Endothelial cell (in vitro differentiated cells): ENCODE data around the gene OLFM4. TPM values are rescaled to one million over a fixed set of nuclear protein-coding genes. Genes with fewer than 3 reads are reported as not detected.

Source experiments
- DNase-seq: peaks from one replicate; pipeline ENCODE4 v3.0.0; 2021; ENCODE audit warnings: low spot score
- H3K27ac Mint-ChIP-seq: one replicate; pipeline ENCODE4 v1.8.0; 2021; ENCODE audit warnings: mixed read lengths, inconsistent platforms; ENCODE audit not compliant: unreplicated experiment
- H3K27me3 Mint-ChIP-seq: one replicate; pipeline ENCODE4 v1.8.0; 2021; ENCODE audit warnings: mild to moderate bottlenecking, moderate library complexity, mixed read lengths, inconsistent platforms; ENCODE audit not compliant: unreplicated experiment
- H3K36me3 Mint-ChIP-seq: one replicate; pipeline ENCODE4 v1.8.0; 2021; ENCODE audit warnings: mild to moderate bottlenecking, low read depth, mixed read lengths, inconsistent platforms; ENCODE audit not compliant: unreplicated experiment
- H3K4me1 Mint-ChIP-seq: one replicate; pipeline ENCODE4 v1.8.0; 2021; ENCODE audit warnings: mild to moderate bottlenecking, mixed read lengths, inconsistent platforms; ENCODE audit not compliant: unreplicated experiment
- H3K4me3 Mint-ChIP-seq: one replicate; pipeline ENCODE4 v1.8.0; 2021; ENCODE audit warnings: mild to moderate bottlenecking, mixed read lengths, inconsistent platforms; ENCODE audit not compliant: unreplicated experiment
- H3K9me3 Mint-ChIP-seq: one replicate; pipeline ENCODE4 v1.8.0; 2021; ENCODE audit warnings: mixed read lengths, inconsistent platforms; ENCODE audit not compliant: unreplicated experiment
- CTCF ChIP-seq: fragments of 200-600 bp; sonication (generic); IDR thresholded peaks from one replicate; pipeline ENCODE4 v1.5.0; 2021; ENCODE audit warnings: antibody characterized with exemption; ENCODE audit not compliant: unreplicated experiment
- total RNA-seq: library from RNA; stranded (reverse); fragmentation: NEBNext Ultra II Directional; extraction: Animal tissue kit (Norgen Biotek cat#: 25700); gene quantifications from one replicate; pipeline ENCODE4 v1.2.1, GENCODE V29; 2021; ENCODE audit not compliant: unreplicated experiment

The OLFM4 gene
- total RNA-seq, 1 donor from 2014 or later, result not detected

- H3K9me3 Mint-ChIP-seq, result no peaks in the 10 kb centered on the region
- no peak for TF ChIP-seq CTCF
- DNase-seq, result no peak
- H3K27ac Mint-ChIP-seq, result no peak overlapping the region
- no peaks in the 10 kb centered on the region for H3K36me3 Mint-ChIP-seq
- peaks cover 5% of the 10 kb centered on the region for H3K4me1 Mint-ChIP-seq
- H3K4me3 Mint-ChIP-seq, result no peak overlapping the region
- no peaks in the 10 kb centered on the region for H3K27me3 Mint-ChIP-seq
Measured at GRCh38 chr13:53050151-53050550, 21.5 kb downstream of the OLFM4 start.

GRCh38 chr13:53052675-53053074 lies 24.1 kb downstream of the OLFM4 start:
- no peaks in the 10 kb centered on the region for H3K4me1 Mint-ChIP-seq
- no peak overlapping the region for H3K27ac Mint-ChIP-seq
- no peak for DNase-seq
- no peaks in the 10 kb centered on the region for H3K27me3 Mint-ChIP-seq
- no peaks in the 10 kb centered on the region for H3K9me3 Mint-ChIP-seq
- no peak for TF ChIP-seq CTCF
- no peaks in the 10 kb centered on the region for H3K36me3 Mint-ChIP-seq
- no peak overlapping the region for H3K4me3 Mint-ChIP-seq

GRCh38 chr13:53054569-53054968 lies 26.0 kb downstream of the OLFM4 start:
- Mint-ChIP-seq H3K9me3 (no peaks in the 10 kb centered on the region), H3K27me3 (no peaks in the 10 kb centered on the region), H3K4me1 (no peaks in the 10 kb centered on the region), H3K4me3 (no peak overlapping the region), H3K36me3 (no peaks in the 10 kb centered on the region), H3K27ac (no peak overlapping the region)
- no peak for DNase-seq
- no peak for TF ChIP-seq CTCF

- H3K27ac Mint-ChIP-seq, result no peak overlapping the region
- no peaks in the 10 kb centered on the region for H3K9me3 Mint-ChIP-seq
- DNase-seq, result no peak
- no peaks in the 10 kb centered on the region for H3K4me1 Mint-ChIP-seq
- peaks cover 3% of the 10 kb centered on the region for H3K27me3 Mint-ChIP-seq
- no peak for TF ChIP-seq CTCF
- no peak overlapping the region for H3K4me3 Mint-ChIP-seq
- H3K36me3 Mint-ChIP-seq, result no peaks in the 10 kb centered on the region
Measured at GRCh38 chr13:53058065-53058679, 29.6 kb downstream of the OLFM4 start.

GRCh38 chr13:53060840-53061490 lies 32.4 kb downstream of the OLFM4 start:
- Mint-ChIP-seq H3K4me3 (no peak overlapping the region), H3K27ac (no peak overlapping the region), H3K4me1 (no peaks in the 10 kb centered on the region), H3K36me3 (no peaks in the 10 kb centered on the region), H3K27me3 (peaks cover 3% of the 10 kb centered on the region), H3K9me3 (no peaks in the 10 kb centered on the region)
- TF ChIP-seq CTCF, result no peak
- no peak for DNase-seq
